PC-3 (cell line): Measurements from ENCODE around the gene EAF1.

Source experiments
- EZH2phosphoT487 ChIP-seq: fragments of 300-600 bp; sonication (generic); IDR thresholded peaks from 2 replicates; pipeline ENCODE4 v1.6.1; 2018; ENCODE audit warnings: mild to moderate bottlenecking, antibody characterized with exemption, low read length, borderline replicate concordance
- TF ChIP-seq, protein P1 (sequence below): fragments of 300-600 bp; sonication (generic); conservative IDR thresholded peaks from 2 replicates; pipeline ENCODE4 v1.5.1; 2017; ENCODE audit warnings: antibody characterized with exemption, low read depth, mild to moderate bottlenecking, low read length

DNA sequence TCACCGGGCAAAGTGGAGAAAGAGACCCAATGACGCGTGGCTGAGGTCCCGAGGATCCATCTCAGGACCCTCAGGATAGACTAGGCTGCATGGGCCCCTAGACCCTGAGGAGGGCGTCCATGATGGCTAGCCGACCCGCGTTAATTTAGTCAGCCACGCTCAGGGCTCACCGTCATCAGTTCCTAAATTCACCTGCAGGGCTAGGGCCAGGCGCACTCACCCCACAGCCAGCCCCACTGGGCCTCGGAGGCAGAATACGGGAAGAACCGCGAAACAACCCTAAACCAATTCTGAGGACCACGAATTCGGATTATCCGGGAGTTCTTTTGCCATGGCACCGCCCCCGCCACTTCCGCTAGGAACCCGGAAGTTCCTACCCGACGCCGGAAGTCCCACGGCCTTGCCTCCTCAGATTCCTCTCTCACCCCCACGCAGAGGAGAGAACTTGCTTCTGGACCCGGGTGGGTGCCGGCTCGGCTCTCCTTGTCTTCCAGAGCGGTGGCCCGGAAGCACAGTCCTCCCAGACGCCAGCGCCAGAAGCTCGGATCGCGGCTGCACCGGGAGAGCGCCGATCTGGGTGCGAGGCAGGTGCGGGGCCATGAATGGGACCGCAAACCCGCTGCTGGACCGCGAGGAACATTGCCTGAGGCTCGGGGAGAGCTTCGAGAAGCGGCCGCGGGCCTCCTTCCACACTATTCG is at the start of gene EAF1, which contains the start of gene METTL6:
- TF ChIP-seq, protein P1, sequence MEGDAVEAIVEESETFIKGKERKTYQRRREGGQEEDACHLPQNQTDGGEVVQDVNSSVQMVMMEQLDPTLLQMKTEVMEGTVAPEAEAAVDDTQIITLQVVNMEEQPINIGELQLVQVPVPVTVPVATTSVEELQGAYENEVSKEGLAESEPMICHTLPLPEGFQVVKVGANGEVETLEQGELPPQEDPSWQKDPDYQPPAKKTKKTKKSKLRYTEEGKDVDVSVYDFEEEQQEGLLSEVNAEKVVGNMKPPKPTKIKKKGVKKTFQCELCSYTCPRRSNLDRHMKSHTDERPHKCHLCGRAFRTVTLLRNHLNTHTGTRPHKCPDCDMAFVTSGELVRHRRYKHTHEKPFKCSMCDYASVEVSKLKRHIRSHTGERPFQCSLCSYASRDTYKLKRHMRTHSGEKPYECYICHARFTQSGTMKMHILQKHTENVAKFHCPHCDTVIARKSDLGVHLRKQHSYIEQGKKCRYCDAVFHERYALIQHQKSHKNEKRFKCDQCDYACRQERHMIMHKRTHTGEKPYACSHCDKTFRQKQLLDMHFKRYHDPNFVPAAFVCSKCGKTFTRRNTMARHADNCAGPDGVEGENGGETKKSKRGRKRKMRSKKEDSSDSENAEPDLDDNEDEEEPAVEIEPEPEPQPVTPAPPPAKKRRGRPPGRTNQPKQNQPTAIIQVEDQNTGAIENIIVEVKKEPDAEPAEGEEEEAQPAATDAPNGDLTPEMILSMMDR = no peak
- no peak for TF ChIP-seq EZH2phosphoT487
